HepG2 (cell line): ENCODE data around the gene LGALS1. TPM values are rescaled to one million over a fixed set of nuclear protein-coding genes. Genes with fewer than 3 reads are reported as not detected.

Experiments used
- CENPX ChIP-seq: sonication (generic); formaldehyde crosslinking; IDR thresholded peaks from 2 replicates; pipeline ENCODE4 v1.9.0; 2021; ENCODE audit warnings: mild to moderate bottlenecking, missing genetic modification reagents, moderate library complexity
- CREM ChIP-seq, 2 experiments: sonication (generic) in 1 of 2; formaldehyde crosslinking in 1 of 2; IDR thresholded peaks; 2 replicates each; pipeline versions ENCODE4 v1.4.0 to v1.6.1; 2016 to 2020; ENCODE audit warnings: antibody characterized with exemption in 1 of 2, mild to moderate bottlenecking in 1 of 2, missing genetic modification reagents in 1 of 2
- FIP1L1 ChIP-seq: fragments of 200-400 bp; formaldehyde crosslinking; IDR thresholded peaks from 2 replicates; pipeline ENCODE4 v1.6.1; 2018; ENCODE audit warnings: low read depth, mild to moderate bottlenecking, low read length, moderate library complexity, borderline replicate concordance; ENCODE audit not compliant: insufficient read depth
- GFI1 ChIP-seq: sonication (generic); formaldehyde crosslinking; IDR thresholded peaks from 2 replicates; pipeline ENCODE4 v1.5.0; 2020; ENCODE audit warnings: missing genetic modification reagents, mild to moderate bottlenecking, borderline replicate concordance
- GPN1 ChIP-seq: sonication (generic); formaldehyde crosslinking; IDR thresholded peaks from 2 replicates; pipeline ENCODE4 v1.5.1; 2020; ENCODE audit warnings: missing genetic modification reagents, borderline replicate concordance
- GTF3A ChIP-seq: sonication (generic); formaldehyde crosslinking; conservative IDR thresholded peaks from 2 replicates; pipeline ENCODE4 v1.4.0; 2020; ENCODE audit warnings: mild to moderate bottlenecking, missing genetic modification reagents
- JUND ChIP-seq: sonication (generic); formaldehyde crosslinking; IDR thresholded peaks from 2 replicates; pipeline ENCODE4 v1.8.0; 2022; ENCODE audit warnings: mild to moderate bottlenecking, missing genetic modification reagents
- NFKBIZ ChIP-seq: IDR thresholded peaks from 2 replicates; pipeline ENCODE4 v1.6.1; 2018; ENCODE audit warnings: missing genetic modification reagents, missing compliant biosample characterization
- NPAS2 ChIP-seq: sonication (generic); formaldehyde crosslinking; IDR thresholded peaks from 2 replicates; pipeline ENCODE4 v1.8.0; 2022; ENCODE audit warnings: mild to moderate bottlenecking, missing genetic modification reagents, borderline replicate concordance
- PAX8 ChIP-seq: sonication (generic); formaldehyde crosslinking; IDR thresholded peaks from 2 replicates; pipeline ENCODE4 v1.8.0; 2022; ENCODE audit warnings: mild to moderate bottlenecking, missing genetic modification reagents, borderline replicate concordance
- RFXAP ChIP-seq: sonication (generic); formaldehyde crosslinking; IDR thresholded peaks from 2 replicates; pipeline ENCODE4 v1.4.0; 2020; ENCODE audit warnings: missing genetic modification reagents, borderline replicate concordance
- RNF219 ChIP-seq: sonication (generic); formaldehyde crosslinking; IDR thresholded peaks from 2 replicates; pipeline ENCODE4 v1.5.0; 2020; ENCODE audit warnings: mild to moderate bottlenecking, missing genetic modification reagents
- RXRA ChIP-seq: sonication (generic); formaldehyde crosslinking; IDR thresholded peaks from 2 replicates; pipeline ENCODE4 v1.5.1; 2020; ENCODE audit warnings: missing genetic modification reagents
- SOX13 ChIP-seq, 3 experiments: fragments of 450-650 bp in 1 of 3; sonication (generic) in 1 of 3; formaldehyde crosslinking in 1 of 3; IDR thresholded peaks in 2 of 3; conservative IDR thresholded peaks in 1 of 3; 2 replicates each; pipeline versions ENCODE4 v1.5.0 to v1.6.1; 2016 to 2020; ENCODE audit warnings: antibody characterized with exemption in 1 of 3, mild to moderate bottlenecking in 1 of 3, missing compliant biosample characterization in 1 of 3, missing genetic modification reagents in 1 of 3, moderate library complexity in 1 of 3
- SOX5 ChIP-seq: IDR thresholded peaks from 2 replicates; pipeline ENCODE4 v1.6.1; 2016; ENCODE audit warnings: borderline replicate concordance
- ZBTB26 ChIP-seq: IDR thresholded peaks from 2 replicates; pipeline ENCODE4 v1.6.1; 2016; ENCODE audit warnings: missing compliant biosample characterization, missing genetic modification reagents, borderline replicate concordance
- ZKSCAN5 ChIP-seq: sonication (generic); formaldehyde crosslinking; IDR thresholded peaks from 2 replicates; pipeline ENCODE4 v1.5.1; 2020; ENCODE audit warnings: mild to moderate bottlenecking, missing genetic modification reagents
- ZNF282 ChIP-seq: fragments of 450-650 bp; IDR thresholded peaks from 2 replicates; pipeline ENCODE4 v1.6.1; 2018; ENCODE audit not compliant: partially characterized antibody
- ZNF512 ChIP-seq: sonication (generic); formaldehyde crosslinking; IDR thresholded peaks from 2 replicates; pipeline ENCODE4 v1.4.0; 2020; ENCODE audit warnings: mild to moderate bottlenecking, missing genetic modification reagents
- ZNF652 ChIP-seq: IDR thresholded peaks from 2 replicates; pipeline ENCODE4 v1.6.1; 2016; ENCODE audit warnings: low read depth, borderline replicate concordance
- ZNF670 ChIP-seq: sonication (generic); formaldehyde crosslinking; IDR thresholded peaks from 2 replicates; pipeline ENCODE4 v1.8.0; 2022; ENCODE audit warnings: mild to moderate bottlenecking, missing genetic modification reagents, borderline replicate concordance
- ZNF777 ChIP-seq: sonication (generic); formaldehyde crosslinking; IDR thresholded peaks from 2 replicates; pipeline ENCODE4 v1.4.0; 2020; ENCODE audit warnings: missing genetic modification reagents
- ZNF780A ChIP-seq: sonication (generic); formaldehyde crosslinking; IDR thresholded peaks from 2 replicates; pipeline ENCODE4 v1.8.0; 2022; ENCODE audit warnings: mild to moderate bottlenecking, missing genetic modification reagents, moderate library complexity
- ZNF792 ChIP-seq: IDR thresholded peaks from 2 replicates; pipeline ENCODE4 v1.6.1; 2016
- ZNF878 ChIP-seq: sonication (generic); formaldehyde crosslinking; IDR thresholded peaks from 2 replicates; pipeline ENCODE4 v1.8.1; 2023; ENCODE audit warnings: mild to moderate bottlenecking, missing genetic modification reagents, moderate library complexity
- polyA plus RNA-seq, 8 experiments: library from polyadenylated mRNA; depleted of rRNA in 3 of 8; stranded (reverse) in 7 of 8; unstranded in 1 of 8; fragments of >200 nt; fragmentation: Illumina TruSeq in 4 of 8; extraction: Trizol in 4 of 8; gene quantifications; 2 replicates each; pipeline versions ENCODE4 v1.2.1 to v1.2.3, GENCODE V29; 2011 to 2016; ENCODE audit warnings: low read depth in 4 of 8, missing spikeins in 1 of 8, mixed read lengths in 1 of 8; ENCODE audit not compliant: insufficient read depth in 1 of 8
- total RNA-seq, 5 experiments: library from RNA; depleted of rRNA; stranded (reverse); fragments of >200 nt; fragmentation: Illumina TruSeq; extraction: Trizol; gene quantifications; 2 replicates each; pipeline ENCODE4 v1.2.3, GENCODE V29; 2016; ENCODE audit warnings: low read depth in 1 of 5

The LGALS1 gene
- total and polyA plus RNA-seq, 2 of the 13 experiments (the other 11 are each of a cell fraction or from before 2014, with no cell fraction given): 103 to 858 TPM

- TF ChIP-seq ZNF777 (no peak), ZNF652 (CRISPR knock-in tag) (no peak), ZNF670 (peak; percentile 21; the same call in 1 of the 2 replicates), SOX13 (IDR thresholded peaks at IDR 0.05) (no peak), SOX13 (CRISPR knock-in tag; conservative IDR thresholded peaks at IDR 0.05 in 1 of 2, IDR thresholded peaks at IDR 0.05 in 1 of 2) (no peak), RXRA (no peak; the same call in 1 of the 2 replicates), CENPX (CRISPR knock-in tag) (no peak), GFI1 (CRISPR knock-in tag) (peak; percentile 20; the same call in 1 of the 2 replicates), ZKSCAN5 (CRISPR knock-in tag) (no peak), ZNF878 (CRISPR knock-in tag) (no peak), GPN1 (CRISPR knock-in tag) (no peak), ZNF512 (CRISPR knock-in tag) (no peak), ZNF780A (CRISPR knock-in tag) (no peak), CREM (IDR thresholded peaks at IDR 0.05) (peak; percentile 53; the same call in 1 of the 2 replicates), CREM (CRISPR knock-in tag; IDR thresholded peaks at IDR 0.05) (no peak), GTF3A (CRISPR knock-in tag) (no peak), FIP1L1 (peak; percentile 25; the same call in 1 of the 2 replicates), ZNF282 (no peak), NPAS2 (CRISPR knock-in tag) (no peak), JUND (no peak), PAX8 (CRISPR knock-in tag) (no peak), RNF219 (CRISPR knock-in tag) (no peak), ZNF792 (CRISPR knock-in tag) (no peak; the same call in 1 of the 2 replicates), ZBTB26 (CRISPR knock-in tag) (no peak), NFKBIZ (no peak), RFXAP (CRISPR knock-in tag) (0 out of 2 replicates have a peak, but pooled peaks have one; percentile 28), SOX5 (no peak)
Measured at GRCh38 chr22:37633625-37634416, 41.6 kb upstream of the LGALS1 start (continued).
